Measurements from ENCODE around the gene RIT2.

Gene RIT2

DNA sequence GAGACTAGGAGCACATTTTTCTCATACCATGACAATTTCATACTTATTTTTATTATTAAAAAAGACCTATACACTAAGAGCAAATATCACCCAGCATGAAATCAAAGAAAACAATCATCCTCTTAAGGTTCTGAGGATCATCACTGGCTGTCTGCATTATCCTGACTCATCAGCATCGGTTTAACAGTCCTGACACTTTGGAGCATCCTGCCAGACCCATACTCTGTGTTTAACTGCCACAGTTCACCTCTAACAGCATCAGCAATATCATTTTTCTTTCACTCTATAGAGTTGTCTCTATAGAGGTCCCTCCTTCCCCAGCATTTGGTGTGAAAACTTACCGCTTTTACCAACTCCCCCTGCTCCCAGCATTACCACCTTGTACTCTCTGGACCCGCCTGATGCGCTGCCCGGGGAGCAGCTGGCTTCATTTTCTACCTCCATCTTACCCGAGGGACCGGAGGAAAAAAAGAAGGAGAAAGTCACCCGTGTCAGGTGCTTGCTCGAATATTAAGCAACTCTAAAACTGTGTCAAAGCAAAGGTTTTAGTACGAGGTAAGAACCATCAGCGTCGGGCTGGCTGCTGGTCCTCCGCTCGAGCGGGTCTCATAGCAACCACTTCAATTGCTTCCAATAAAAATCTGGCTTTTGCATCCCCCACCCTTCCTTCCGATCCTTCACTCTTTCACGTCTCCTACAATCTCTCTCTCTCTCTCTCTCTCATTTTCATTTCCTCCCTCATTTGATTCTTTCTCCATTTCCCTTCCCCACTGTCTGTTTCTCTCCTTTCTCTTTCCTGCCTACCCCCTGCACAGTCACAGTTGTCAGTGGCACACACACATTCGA, at the start of gene RIT2:
RIT2 (minus strand) TSS at position 610 of the 846 bp plus-strand sequence.
- DNase-seq = no peak

DNA sequence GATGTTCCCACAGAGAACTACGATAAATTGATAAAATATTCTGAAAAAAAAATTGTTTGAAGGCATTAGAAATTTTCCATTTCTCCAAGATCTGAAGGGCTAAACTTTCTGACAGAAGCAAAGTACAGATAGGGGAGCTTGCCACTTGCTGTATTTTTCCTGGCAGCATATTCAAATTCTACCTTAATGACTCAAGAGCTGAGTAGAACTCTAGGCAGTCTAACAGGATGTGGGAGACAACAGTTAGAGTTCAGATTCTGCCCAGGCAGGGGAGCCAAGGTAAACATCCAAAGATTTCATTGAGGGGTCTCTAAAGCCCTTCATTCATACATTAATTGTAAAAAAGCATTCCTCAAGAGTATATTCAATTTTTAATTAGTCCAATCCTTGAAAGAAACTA, 46.0 kb upstream of the RIT2 start:
- no peak for DNase-seq

DNA sequence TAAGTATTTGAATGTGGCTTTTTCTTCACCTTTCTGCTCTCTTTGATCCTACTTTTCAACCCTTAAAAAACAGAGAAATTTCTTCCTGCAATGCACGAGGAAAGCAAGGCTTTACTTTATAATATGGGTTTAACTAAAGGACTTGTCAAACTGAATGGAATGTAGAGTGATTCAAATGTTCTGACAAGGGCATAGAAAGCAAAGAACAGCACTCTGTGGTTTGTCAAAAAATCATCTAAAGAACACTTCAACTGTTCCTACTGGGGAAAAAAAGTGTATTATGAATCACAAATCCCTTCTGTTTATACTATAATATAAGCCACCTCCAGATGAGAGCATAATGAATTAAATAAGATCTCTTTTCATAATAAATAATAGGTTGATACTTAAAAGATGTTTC, 45.0 kb upstream of the RIT2 start:
- DNase-seq = no peak

DNA sequence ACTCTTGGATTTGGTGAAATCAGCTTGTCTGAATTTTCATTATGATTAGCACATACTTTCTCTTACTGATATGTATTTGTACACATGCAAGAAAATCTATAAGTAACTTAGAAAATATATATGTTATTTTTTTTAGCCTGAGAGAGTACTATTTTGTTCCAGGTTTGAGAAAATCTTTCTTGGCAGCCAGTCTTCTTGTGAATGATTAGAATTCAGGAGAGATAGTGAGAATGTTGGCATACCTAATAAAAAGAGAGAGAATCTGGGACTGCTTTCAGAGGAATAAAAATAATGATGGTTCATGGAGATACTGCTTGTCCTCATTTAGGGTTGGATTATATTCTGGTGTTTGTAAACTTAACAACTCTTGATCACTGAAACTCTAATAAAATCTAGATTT, 44.4 kb upstream of the RIT2 start:
- no peak for DNase-seq

DNA sequence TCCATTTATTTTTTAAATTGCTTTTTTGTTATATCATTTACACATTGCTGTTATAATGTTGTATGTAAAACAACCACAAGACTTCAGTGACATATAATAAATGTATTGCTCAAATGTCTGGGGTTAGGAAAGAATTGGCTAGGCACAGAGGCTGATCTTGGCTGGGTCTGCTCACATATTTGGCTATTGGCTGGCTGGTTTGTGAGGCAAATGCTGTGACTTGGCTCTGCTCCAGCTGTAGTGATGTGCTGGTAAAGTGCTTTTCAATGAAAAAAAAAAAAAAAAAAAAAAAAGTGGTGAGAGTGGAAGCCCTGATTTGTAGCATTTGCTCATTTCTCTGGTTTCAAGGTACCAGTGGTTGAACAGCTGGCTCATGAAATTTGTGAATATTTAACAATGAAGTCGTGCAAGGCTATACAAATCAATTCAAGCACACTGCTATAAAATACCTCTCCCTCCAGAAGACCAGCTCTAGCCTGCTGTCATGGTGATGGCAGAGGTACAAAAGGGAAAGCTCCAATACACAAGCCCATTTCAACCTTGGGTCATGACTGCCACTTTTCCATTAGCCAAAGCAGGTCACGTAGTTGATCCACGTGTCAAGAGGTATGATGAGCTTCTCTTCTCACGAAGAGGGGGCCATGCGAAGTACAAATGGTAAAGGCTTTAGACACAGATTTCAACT, 43.7 kb upstream of the RIT2 start:
- no peak for DNase-seq

DNA sequence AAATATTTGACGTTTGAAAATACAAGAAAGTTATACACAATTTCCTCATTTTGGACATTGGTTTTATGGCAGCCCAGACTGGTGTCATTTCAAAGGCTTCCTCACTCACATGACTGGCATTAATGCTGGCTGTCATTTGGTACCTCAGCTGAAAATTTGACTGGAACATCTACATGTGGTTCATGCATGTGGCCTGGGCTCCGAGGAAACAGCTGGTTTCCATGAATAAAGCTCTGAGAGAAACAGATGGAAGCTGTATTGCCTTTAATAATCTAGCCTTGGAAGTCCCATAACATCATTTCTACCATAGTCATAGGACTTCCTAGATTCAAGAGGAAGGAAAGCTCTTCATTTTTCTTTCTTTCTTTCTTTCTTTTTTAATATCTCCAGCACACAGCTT, 42.9 kb upstream of the RIT2 start:
- DNase-seq = no peak

DNA sequence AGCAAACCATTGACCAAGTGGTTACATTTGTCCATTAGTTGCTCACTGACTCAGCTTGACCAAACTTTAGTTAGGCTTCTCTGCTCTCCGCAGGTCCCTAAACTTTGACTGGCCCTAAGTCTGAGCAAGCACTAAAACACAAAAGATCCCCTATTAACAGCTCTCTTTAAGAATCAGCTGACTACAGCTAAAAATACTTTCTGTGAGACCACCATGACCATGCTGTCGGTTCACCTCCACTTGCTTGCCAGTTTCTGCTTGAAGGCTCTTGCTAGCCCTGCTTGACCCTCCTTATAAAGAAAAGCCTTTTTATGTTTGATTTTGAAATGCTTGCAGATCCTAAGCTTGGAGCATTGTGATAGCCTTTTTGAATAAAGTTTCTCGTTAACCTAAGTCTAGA, 40.4 kb upstream of the RIT2 start:
- no peak for DNase-seq

DNA sequence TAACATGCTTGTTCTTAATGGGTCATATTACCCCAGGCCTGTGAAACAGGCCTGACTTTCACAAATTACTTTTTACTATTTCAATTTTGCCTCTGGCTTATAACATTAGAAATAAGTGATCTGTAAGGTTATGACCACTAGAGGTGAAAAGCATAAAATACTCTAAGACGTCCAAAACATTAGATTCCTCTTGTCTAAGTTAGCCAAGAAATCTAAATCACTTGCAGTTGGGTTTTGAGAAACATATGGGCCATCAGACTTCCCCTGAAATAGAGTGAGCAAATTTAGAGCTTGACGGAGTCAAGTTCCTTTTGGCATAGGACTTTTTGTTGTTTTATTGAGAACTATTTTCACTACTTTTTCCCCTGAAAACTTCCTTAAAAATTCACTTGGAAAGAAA, 32.7 kb upstream of the RIT2 start:
- no peak for DNase-seq

DNA sequence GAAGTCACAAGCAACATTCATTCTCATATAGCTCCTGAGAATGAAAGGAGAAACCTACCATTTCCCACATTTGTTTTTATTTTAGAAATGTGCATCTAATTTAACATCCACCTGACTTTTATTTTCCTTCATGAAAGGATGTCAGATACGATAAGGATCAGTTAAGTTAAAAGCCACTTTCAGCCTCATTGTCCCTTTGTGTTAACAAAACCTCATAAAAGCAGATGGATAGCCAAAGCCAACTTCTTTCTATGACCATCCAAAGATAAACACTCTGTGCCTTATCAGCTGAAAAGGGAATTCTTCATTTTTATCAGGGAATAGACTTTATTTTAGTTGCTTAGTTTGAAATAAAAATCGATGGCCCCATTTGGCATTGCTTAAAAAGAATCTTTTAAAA, 25.7 kb upstream of the RIT2 start:
- no peak for DNase-seq

DNA sequence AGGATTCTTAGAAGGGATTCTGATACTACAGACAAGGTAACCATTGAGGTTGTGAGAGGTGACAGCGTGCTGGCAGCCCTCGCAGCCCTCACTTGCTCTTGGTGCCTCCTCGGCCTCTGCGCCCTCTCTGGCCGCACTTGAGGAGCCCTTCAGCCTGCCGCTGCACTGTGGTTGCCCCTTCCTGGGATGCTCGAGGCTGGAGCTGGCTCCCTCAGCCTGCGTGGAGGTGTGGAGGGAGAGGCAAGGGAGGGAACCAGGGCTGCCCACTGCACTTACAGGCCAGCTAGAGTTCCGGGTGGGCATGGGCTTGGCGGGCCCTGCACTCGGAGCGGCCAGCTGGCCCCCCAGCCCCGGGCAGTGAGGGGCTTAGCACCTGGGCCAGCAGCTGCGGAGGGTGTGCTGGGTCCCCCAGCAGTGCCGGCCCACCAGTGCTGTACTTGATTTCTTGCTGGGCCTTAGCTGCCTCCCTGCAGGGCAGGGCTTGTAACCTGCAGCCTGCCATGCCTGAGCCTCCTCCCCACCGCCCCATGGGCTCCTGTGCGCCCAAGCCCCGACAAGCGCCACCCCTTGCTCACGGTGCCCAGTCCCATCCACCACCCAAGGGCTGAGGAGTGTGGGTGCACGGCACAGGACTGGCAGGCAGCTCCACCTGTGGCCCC, 23.9 kb upstream of the RIT2 start:
- no peak for DNase-seq

DNA sequence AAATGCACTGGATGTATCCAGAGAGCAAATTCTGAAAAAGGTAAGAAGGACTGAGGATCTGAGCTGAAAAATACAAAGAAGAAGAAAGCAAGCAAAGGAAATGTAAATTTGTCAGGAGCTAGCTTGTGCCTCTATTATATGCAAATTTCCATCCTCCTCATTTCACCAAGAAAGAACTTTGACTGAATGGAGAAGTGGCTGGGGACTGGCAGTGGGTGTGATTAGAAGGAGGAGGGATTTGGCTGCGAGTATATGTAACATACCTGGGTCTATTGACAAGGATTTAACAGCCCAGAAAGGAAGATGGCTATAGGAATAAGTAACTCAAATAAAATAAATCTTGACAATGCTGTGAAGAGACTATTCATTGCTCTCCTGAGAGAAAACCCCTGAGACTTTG, 19.4 kb upstream of the RIT2 start:
- DNase-seq = no peak

DNA sequence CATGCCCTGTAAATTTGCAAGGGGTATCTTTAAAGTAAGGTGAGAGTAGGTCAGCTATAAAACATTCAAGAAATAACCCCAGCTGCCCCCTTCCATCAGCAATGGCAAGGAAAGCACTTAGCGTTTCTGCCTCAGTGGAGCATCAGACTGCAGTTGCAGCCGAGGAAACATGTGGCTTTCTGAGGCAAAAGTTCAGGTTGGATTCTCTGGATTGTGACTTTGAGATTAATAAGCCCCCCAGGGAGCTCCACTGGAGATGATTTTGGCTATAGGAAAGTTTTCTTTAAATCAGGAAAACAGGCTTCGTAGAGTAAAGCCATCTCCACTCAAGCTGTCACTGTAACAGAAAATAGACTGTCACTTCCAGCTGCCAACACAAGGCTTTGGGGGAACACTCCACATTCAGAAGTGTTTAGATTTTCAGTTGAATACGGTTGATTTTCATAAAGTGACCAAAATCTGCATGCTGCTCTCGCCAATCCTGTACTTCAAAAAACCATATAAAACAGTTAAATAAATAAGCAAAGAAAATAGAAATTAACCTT, 15.3 kb upstream of the RIT2 start:
- no peak for DNase-seq

DNA sequence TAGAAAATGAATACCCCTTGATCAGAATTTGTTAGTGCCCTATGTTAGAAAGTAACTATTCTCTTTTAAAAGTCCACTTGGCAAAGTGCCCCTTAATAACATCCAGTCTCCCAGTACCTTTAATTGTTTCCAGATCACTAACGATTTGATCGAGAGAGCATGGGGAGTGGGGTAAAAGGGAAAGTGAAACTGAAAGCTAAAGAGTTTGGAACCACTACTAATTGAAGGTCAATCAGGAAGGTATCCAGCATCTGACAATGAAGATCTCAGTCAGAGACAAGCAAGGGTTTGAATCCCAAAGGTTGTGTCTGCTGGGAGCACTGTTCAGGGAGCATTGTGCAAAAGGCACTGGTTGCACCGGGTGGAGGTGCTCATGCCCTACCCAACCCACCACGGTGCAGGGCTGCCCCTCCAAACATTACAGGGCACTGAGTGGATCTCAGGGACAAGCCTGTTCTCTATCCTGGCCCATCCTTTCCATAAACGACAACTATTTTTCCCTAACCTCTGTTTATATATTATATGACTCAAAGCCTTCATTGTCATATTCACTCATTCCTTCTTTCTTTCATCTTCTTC, 14.6 kb upstream of the RIT2 start:
- DNase-seq = no peak

DNA sequence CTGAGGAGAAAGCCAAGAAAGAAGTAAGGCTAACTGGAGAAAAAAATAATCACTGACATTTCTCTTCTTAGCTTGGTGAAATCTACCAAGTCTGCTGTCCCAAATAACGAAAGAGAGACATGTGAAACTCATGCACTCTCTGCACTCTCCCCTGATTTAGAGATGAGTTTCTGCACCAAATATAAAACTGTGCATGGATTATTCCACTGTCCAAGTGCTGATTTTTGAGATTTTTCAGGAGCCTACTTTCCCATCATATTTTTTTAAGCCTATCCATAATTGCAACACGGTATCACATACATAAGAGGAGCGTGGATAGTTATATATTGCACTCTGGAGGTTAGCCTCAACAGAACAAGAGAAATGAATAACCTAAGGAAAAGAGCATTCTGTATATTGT, 10.0 kb upstream of the RIT2 start:
- DNase-seq = no peak

DNA sequence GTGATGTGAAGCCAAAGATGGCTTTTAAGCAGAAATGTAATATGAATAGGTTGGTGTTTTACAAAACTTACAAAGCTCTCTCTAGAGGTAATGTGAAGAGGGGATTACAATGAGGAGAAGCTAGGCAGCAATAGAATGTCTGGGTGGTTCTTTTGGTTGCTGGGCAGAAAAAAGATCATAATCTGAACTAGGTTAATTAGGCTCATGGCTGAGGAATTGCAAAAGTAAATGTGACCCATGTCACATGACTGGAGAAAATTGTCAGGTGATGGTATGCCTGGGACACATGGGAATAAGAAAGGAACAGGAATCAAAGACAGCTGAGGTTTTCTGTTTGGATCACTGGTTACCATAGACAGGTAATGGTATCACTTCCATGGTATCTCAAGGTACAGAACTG, 7.5 kb upstream of the RIT2 start:
- DNase-seq = no peak

DNA sequence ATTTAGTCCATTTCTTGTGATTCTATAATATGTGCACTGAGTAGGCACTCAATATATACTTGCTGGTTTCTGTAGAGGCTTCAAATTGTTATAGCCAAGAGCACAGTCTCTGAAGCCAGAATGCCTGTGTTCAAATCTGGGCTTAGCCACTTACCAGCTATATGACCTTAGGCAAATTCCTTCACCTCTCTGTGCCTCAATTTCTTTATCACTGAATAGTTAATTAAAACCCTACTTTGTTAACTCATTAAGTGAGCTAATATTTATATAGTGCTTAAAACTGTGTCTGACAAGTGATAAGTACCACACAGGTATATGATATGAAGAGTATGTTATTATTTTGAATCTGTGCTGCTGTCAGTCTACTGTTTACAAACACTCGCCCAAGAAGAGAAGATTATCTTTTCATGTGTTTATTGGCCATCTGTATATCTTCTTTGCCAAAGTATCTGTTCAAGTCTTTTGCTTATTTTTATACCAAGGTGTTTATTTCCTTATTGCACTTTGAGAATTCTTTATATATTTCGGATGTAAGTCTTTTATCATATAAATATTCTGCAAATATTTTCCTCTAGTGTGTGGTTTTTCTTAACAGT, 1.3 kb upstream of the RIT2 start:
- no peak for DNase-seq

DNA sequence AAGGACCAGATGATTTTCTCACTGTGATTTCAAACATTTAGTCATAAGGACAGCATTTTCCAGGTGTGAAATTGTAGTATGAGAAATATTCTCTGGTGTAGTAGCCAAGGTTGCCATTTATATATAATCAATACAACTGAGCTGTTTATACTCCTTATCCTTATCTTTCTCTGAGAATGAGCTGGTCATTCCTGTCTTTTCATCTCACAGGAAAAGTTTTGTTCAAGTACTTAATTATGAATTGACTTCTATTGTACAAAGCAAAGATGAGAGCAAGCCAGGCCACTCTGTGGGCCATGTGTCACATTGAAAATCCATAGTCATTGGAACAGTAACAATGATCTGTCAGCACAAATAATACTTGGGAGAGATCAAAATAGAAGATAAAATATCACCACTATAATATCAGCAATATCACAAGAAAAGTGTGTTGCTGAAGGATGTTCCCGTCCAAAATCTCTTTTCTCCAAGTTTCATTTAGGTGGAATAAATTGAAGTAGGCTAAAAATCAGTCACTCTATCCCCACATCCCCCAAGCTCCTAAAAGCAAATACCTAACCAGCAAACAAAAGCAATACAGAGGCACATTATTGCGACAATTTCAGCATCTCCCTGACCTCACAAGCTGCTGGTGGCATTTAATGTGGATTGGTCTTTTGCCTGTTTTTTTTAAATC, 2.1 kb downstream of the RIT2 start:
- DNase-seq = no peak

DNA sequence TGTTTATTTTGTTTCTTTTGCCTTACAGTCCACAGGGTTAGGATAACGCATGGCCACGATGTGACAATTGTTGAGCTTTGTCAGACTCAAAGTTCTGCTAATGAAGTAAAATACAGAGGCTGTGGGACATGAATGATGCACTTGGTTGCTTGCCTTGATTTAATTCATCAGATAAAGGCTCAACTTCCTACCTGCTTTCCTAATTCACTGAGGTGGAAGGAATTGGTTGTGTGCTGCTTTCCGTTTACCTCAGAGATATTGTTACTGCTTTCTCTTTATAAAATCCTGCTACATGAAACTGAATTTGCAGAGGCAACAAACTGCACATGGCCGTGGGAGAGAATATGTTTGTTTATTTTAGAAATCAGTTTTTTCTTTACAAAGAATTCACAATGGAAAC, 6.6 kb downstream of the RIT2 start:
- no peak for DNase-seq

DNA sequence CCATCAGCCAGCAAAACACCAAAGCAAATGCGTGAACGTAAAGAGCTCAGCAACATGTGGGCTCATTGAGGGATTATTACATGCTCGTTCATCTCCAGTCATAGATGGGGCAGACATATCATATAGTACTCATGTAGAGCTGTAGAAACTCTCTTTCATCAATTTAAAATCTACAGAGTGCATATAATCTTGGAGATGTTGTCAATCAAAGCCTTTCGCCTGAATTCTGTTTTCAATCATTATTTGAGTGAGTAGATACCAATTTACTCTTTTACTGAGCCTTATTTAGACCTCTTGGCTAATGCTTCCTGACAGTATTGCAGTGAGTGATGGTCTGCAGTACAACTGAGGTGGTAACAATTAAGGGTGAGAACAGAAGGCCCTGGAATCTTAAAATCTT, 7.0 kb downstream of the RIT2 start:
- DNase-seq = no peak

DNA sequence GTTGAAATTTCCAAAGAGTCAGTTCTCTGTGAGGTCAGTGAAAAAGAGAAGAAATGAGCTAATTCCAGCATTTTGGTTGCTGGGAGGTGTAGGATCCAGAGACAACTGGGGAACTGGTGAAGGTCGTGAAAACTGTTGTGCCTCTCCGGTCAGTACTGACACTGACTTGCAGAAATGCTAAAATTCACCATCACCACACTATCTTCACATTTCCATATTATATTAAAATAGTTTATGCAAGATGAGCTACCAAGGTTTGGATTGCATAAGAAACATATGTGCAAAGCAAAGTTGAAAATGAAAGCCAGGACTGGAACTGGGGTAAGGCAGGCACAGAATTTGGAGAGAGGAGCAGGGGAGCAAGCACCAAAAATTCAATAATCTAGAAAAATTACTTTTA, 21.8 kb downstream of the RIT2 start:
- DNase-seq = no peak

DNA sequence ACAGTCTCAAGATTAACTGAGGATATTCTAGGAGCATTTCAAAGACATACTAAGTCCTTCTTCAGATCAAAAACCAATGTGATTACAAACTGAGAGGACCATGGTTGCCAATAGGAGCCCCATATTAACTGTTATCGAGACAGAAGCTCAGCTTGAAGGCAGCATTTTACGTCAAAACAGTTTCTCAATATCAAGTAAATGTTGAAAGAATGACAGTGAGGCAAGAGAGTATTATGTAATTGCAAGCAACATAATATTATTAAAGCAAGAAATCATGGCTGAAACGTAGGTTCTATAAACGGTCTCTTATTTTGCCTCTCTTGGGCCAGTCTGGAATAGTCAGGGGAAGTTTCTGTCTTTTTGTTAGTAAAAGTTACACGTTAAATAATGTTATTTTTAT, 22.9 kb downstream of the RIT2 start:
- DNase-seq = no peak

DNA sequence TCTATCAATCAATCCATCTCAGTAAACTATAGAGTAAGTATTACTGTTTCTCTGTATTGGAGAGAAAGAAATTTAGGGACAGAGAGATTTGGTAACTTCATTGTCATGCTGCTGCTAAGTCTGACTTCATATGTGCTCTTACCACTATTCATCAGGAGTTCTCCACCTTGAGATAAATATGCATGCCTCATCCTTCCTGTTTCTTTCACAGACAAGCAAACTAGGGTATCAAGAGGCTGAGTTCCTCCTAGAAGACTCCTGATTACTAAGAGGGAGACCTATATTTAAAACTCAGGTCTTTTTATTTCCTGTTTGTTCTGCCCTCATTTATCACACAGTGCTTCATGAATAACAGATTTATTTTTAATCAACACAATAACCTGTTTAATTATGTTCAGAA, 34.1 kb downstream of the RIT2 start:
- DNase-seq = no peak

DNA sequence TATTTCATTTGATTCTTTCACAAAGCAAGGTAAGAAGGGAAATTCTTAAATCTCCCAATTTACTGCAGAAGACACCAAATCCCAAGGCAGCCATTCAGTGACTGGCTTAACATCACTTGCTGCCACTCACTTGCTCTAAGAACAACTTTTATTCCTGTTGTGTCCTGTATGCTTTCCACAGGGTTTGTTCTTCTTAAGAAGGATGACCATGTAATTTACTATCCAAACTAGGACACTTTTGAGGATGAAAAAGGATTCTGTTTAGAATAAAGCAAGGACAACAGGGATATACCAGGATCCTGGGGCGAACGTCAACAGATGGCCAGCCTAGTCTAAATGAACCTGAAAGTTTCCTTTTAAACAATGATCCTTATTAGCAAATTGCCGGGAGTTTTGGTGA, 34.8 kb downstream of the RIT2 start:
- DNase-seq = no peak

Measured in activated CD4-positive, alpha-beta T cell treated with anti-CD3 and anti-CD28 coated beads, Interleukin-2, amount 50 U/mL, for 1 hour (primary cell).